H9 (cell line): ENCODE results near the gene OPTC. TPM values are rescaled to one million over a fixed set of nuclear protein-coding genes. Genes with fewer than 3 reads are reported as not detected.

Source experiments
- DNase-seq: peaks from one replicate; pipeline ENCODE4 v3.0.0-alpha.2; 2017
- H2AFZ ChIP-seq: one replicate; pipeline ENCODE4 v1.6.1; 2013; ENCODE audit warnings: mild to moderate bottlenecking, low read length, control low read depth, moderate library complexity
- H2AK5ac ChIP-seq: 2 replicates; pipeline ENCODE4 v1.6.1; 2013; ENCODE audit warnings: low read length, control low read depth, mixed read lengths; ENCODE audit not compliant: insufficient read length
- H2BK120ac ChIP-seq: one replicate; pipeline ENCODE4 v1.6.1; 2013; ENCODE audit warnings: low read depth, mild to moderate bottlenecking, low read length, control low read depth, inconsistent platforms; ENCODE audit not compliant: poor library complexity, severe bottlenecking
- H2BK12ac ChIP-seq: 2 replicates; pipeline ENCODE4 v1.6.1; 2013; ENCODE audit warnings: low read length, control low read depth, mixed read lengths, low read depth; ENCODE audit not compliant: insufficient read length
- H2BK15ac ChIP-seq: 2 replicates; pipeline ENCODE4 v1.6.1; 2013; ENCODE audit warnings: low read depth, low read length, control low read depth
- H2BK20ac ChIP-seq: one replicate; pipeline ENCODE4 v1.6.1; 2013; ENCODE audit warnings: low read depth, mild to moderate bottlenecking, low read length, control low read depth, inconsistent platforms; ENCODE audit not compliant: poor library complexity, severe bottlenecking
- H2BK5ac ChIP-seq: 2 replicates; pipeline ENCODE4 v1.6.1; 2013; ENCODE audit warnings: low read length, control low read depth, mixed read lengths; ENCODE audit not compliant: insufficient read length
- H3K14ac ChIP-seq: 2 replicates; pipeline ENCODE4 v1.6.1; 2013; ENCODE audit warnings: low read length, control low read depth; ENCODE audit not compliant: insufficient read depth
- H3K18ac ChIP-seq: 2 replicates; pipeline ENCODE4 v1.6.1; 2013; ENCODE audit warnings: low read depth, mild to moderate bottlenecking, mixed read lengths, low read length, control low read depth; ENCODE audit not compliant: insufficient read length
- H3K23ac ChIP-seq: 2 replicates; pipeline ENCODE4 v1.6.1; 2013; ENCODE audit warnings: low read length, control low read depth, mixed read lengths, low read depth; ENCODE audit not compliant: insufficient read length
- H3K23me2 ChIP-seq: 2 replicates; pipeline ENCODE4 v1.6.1; 2013; ENCODE audit warnings: low read depth, mild to moderate bottlenecking, mixed read lengths, low read length, control low read depth; ENCODE audit not compliant: insufficient read length, poor library complexity, severe bottlenecking
- H3K27ac ChIP-seq: 2 replicates; pipeline ENCODE4 v1.5.1; 2013; ENCODE audit warnings: low read length, control low read depth, mixed read lengths, low read depth; ENCODE audit not compliant: insufficient read length
- H3K27me3 ChIP-seq: 2 replicates; pipeline ENCODE4 v1.6.1; 2013; ENCODE audit warnings: low read length, control low read depth, inconsistent platforms; ENCODE audit not compliant: insufficient read depth
- H3K4ac ChIP-seq: 2 replicates; pipeline ENCODE4 v1.6.1; 2013; ENCODE audit warnings: low read depth, mild to moderate bottlenecking, control low read depth, inconsistent platforms, low read length, moderate library complexity
- H3K4me1 ChIP-seq: 2 replicates; pipeline ENCODE4 v1.6.1; 2013; ENCODE audit warnings: low read length, control low read depth, inconsistent platforms; ENCODE audit not compliant: insufficient read depth
- H3K4me2 ChIP-seq: 2 replicates; pipeline ENCODE4 v1.6.1; 2013; ENCODE audit warnings: low read length, control low read depth, mixed read lengths; ENCODE audit not compliant: insufficient read length, insufficient read depth
- H3K56ac ChIP-seq: 2 replicates; pipeline ENCODE4 v1.6.1; 2013; ENCODE audit warnings: low read depth, mild to moderate bottlenecking, mixed read lengths, low read length, control low read depth; ENCODE audit not compliant: insufficient read length
- H3K79me1 ChIP-seq: 2 replicates; pipeline ENCODE4 v1.6.1; 2013; ENCODE audit warnings: low read depth, mild to moderate bottlenecking, moderate library complexity, low read length, control low read depth, inconsistent platforms; ENCODE audit not compliant: insufficient read depth, poor library complexity, severe bottlenecking
- H3K79me2 ChIP-seq: 2 replicates; pipeline ENCODE4 v1.6.1; 2013; ENCODE audit warnings: low read length, control low read depth, inconsistent platforms; ENCODE audit not compliant: insufficient read depth
- H3K9ac ChIP-seq: 2 replicates; pipeline ENCODE4 v1.6.1; 2013; ENCODE audit warnings: low read length, control low read depth, mixed read lengths; ENCODE audit not compliant: insufficient read length; ENCODE audit errors: extremely low read depth
- H3K9me3 ChIP-seq: one replicate; pipeline ENCODE4 v1.6.1; 2013; ENCODE audit warnings: low read depth, low read length, inconsistent platforms; ENCODE audit not compliant: control insufficient read depth
- H3T11ph ChIP-seq: one replicate; pipeline ENCODE4 v1.6.1; 2013; ENCODE audit warnings: mild to moderate bottlenecking, low read length, control low read depth, inconsistent platforms
- H4K20me1 ChIP-seq: one replicate; pipeline ENCODE4 v1.6.1; 2013; ENCODE audit not compliant: control insufficient read depth, insufficient read length, insufficient read depth
- H4K5ac ChIP-seq: 2 replicates; pipeline ENCODE4 v1.6.1; 2013; ENCODE audit warnings: low read depth, mild to moderate bottlenecking, mixed read lengths, low read length, control low read depth; ENCODE audit not compliant: insufficient read length
- H4K8ac ChIP-seq: replicated peaks from 2 replicates; pipeline ENCODE4 v1.6.1; 2013; ENCODE audit warnings: low read length, control low read depth, mixed read lengths, low read depth; ENCODE audit not compliant: insufficient read length
- H4K91ac ChIP-seq: 2 replicates; pipeline ENCODE4 v1.6.1; 2013; ENCODE audit warnings: low read depth, mild to moderate bottlenecking, moderate library complexity, mixed read lengths, low read length, control low read depth; ENCODE audit not compliant: insufficient read length
- H3K27ac Mint-ChIP-seq, 3 experiments: 2 replicates in 2 of 3; 3 replicates in 1 of 3; pipeline ENCODE4 v1.8.0; 2020 to 2021; ENCODE audit warnings: mixed read lengths in 3 of 3, mild to moderate bottlenecking in 1 of 3, moderate library complexity in 1 of 3
- H3K27me3 Mint-ChIP-seq: 2 replicates; pipeline ENCODE4 v1.8.0; 2021; ENCODE audit warnings: low read depth, mild to moderate bottlenecking, moderate library complexity, mixed read lengths
- H3K36me3 Mint-ChIP-seq, 3 experiments: 2 replicates in 2 of 3; 3 replicates in 1 of 3; pipeline ENCODE4 v1.8.0; 2020 to 2021; ENCODE audit warnings: low read depth in 3 of 3, mixed read lengths in 3 of 3; ENCODE audit not compliant: insufficient read depth in 1 of 3
- H3K4me1 Mint-ChIP-seq, 2 experiments: 2 replicates each; pipeline ENCODE4 v1.8.0; 2020; ENCODE audit warnings: mixed read lengths in 2 of 2
- H3K4me3 Mint-ChIP-seq, 2 experiments: 2 replicates in 1 of 2; 3 replicates in 1 of 2; pipeline ENCODE4 v1.8.0; 2020 to 2021; ENCODE audit warnings: mild to moderate bottlenecking in 2 of 2, mixed read lengths in 2 of 2, moderate library complexity in 1 of 2
- H3K9me3 Mint-ChIP-seq, 2 experiments: 2 replicates in 1 of 2; 3 replicates in 1 of 2; pipeline ENCODE4 v1.8.0; 2020; ENCODE audit warnings: mild to moderate bottlenecking in 2 of 2, mixed read lengths in 2 of 2, moderate library complexity in 1 of 2
- CTCF ChIP-seq: fragments of 200-600 bp; sonication (generic); conservative IDR thresholded peaks from 3 replicates; pipeline ENCODE4 v1.8.0; 2021; ENCODE audit warnings: antibody characterized with exemption, mild to moderate bottlenecking
- WGBS: extraction: QIAGEN DNeasy Blood & Tissue Kit; methylation state at CpG from one replicate; pipeline ENCODE4 v1.1.7; 2013; ENCODE audit warnings: missing lambda C conversion rate, low lambda C conversion rate, mixed read lengths; ENCODE audit not compliant: insufficient read length; ENCODE audit errors: extremely low coverage; 5-methylcytosine and 5-hydroxymethylcytosine counted together
- total RNA-seq: library from RNA; stranded (reverse); gene quantifications from 2 replicates; pipeline ENCODE4 v1.2.1, GENCODE V29; 2021

The OPTC gene
- total RNA-seq, 1 experiment from 2014 or later = 1.1 TPM

GRCh38 chr1:203549309-203549708 lies 55.4 kb downstream of the OPTC start:
- Mint-ChIP-seq H3K4me1 (peaks cover 39 to 51% of the 10 kb centered on the region in 2 experiments), H3K27me3 (peaks cover 2% of the 10 kb centered on the region; the same call in 1 of the 2 replicates), H3K9me3 (no peaks in the 10 kb centered on the region), H3K27ac (peak overlapping the region; percentile 18 to 94 (median 88); a peak in 6 of 7 replicates), H3K4me3 (peak overlapping the region in 1 of 2 experiments; percentile 55; a peak in 2 of 5 replicates), H3K36me3 (no peaks in the 10 kb centered on the region)
- no peak overlapping the region for H2BK5ac ChIP-seq
- H3K4me2 ChIP-seq = peak overlapping the region; percentile 36
- no peak overlapping the region for H2BK120ac ChIP-seq
- H3T11ph ChIP-seq = no peak overlapping the region
- no peak overlapping the region for H4K91ac ChIP-seq
- no peak overlapping the region for H2BK12ac ChIP-seq
- no peak overlapping the region for H4K5ac ChIP-seq
- H3K79me2 ChIP-seq = no peaks in the 10 kb centered on the region
- peaks cover 3% of the 10 kb centered on the region for H3K4me1 ChIP-seq
- DNase-seq = peak; percentile 90
- no peak overlapping the region for H2BK20ac ChIP-seq
- no peak for TF ChIP-seq CTCF
- H4K8ac ChIP-seq = peak overlapping the region; percentile 73
- H3K9me3 ChIP-seq = no peaks in the 10 kb centered on the region
- no peak overlapping the region for H2AK5ac ChIP-seq
- H3K18ac ChIP-seq = no peak overlapping the region
- no peak overlapping the region for H3K56ac ChIP-seq
- no peaks in the 10 kb centered on the region for H3K23me2 ChIP-seq
- H3K23ac ChIP-seq = no peak overlapping the region
- H3K14ac ChIP-seq = no peak overlapping the region
- no CpG with 5 or more reads among the region's 2 CpGs for WGBS
- no peak overlapping the region for H2AFZ ChIP-seq
- H3K27me3 ChIP-seq = no peaks in the 10 kb centered on the region
- no peak overlapping the region for H3K9ac ChIP-seq
- H2BK15ac ChIP-seq = no peak overlapping the region
- no peaks in the 10 kb centered on the region for H3K79me1 ChIP-seq
- no peak overlapping the region for H3K4ac ChIP-seq
- no peak overlapping the region for H3K27ac ChIP-seq
- no peaks in the 10 kb centered on the region for H4K20me1 ChIP-seq
